SU-DHL-6 (cell line): Measurements from ENCODE around the gene CREB3L4.

Experiments used
- H2AFZ ChIP-seq: fragments of 200-600 bp; sonication (generic); 2 replicates; pipeline ENCODE4 v1.6.1; 2014; ENCODE audit warnings: low read depth, mild to moderate bottlenecking, moderate library complexity, mixed read lengths, antibody characterized with exemption, low read length; ENCODE audit not compliant: severe bottlenecking
- H3F3A ChIP-seq: fragments of 200-600 bp; shearing (Covaris generic); 2 replicates; pipeline ENCODE4 v1.6.0; 2016; ENCODE audit warnings: antibody characterized with exemption, mild to moderate bottlenecking; ENCODE audit not compliant: insufficient read depth
- H3K27ac ChIP-seq: fragments of 200-600 bp; sonication (generic); 2 replicates; pipeline ENCODE4 v1.5.1; 2016; ENCODE audit warnings: low read depth, mild to moderate bottlenecking, low read length, moderate library complexity, mixed read lengths
- H3K27me3 ChIP-seq: fragments of 200-600 bp; sonication (generic), shearing (Covaris generic); 2 replicates; pipeline ENCODE4 v1.6.0; 2014; ENCODE audit warnings: mild to moderate bottlenecking, low read length
- H3K36me3 ChIP-seq: fragments of 200-600 bp; sonication (generic); 2 replicates; pipeline ENCODE4 v1.6.1; 2014; ENCODE audit warnings: mild to moderate bottlenecking, low read length, mixed read lengths
- H3K4me2 ChIP-seq: fragments of 300-600, 200-600 bp; shearing (Covaris generic), sonication (generic); 2 replicates; pipeline ENCODE4 v1.6.0; 2014; ENCODE audit warnings: low read length, low read depth, mild to moderate bottlenecking; ENCODE audit not compliant: poor library complexity, severe bottlenecking
- H3K4me3 ChIP-seq: fragments of 200-600 bp; sonication (generic); 2 replicates; pipeline ENCODE4 v1.5.1; 2014; ENCODE audit warnings: antibody characterized with exemption, low read length, mild to moderate bottlenecking, mixed read lengths; ENCODE audit not compliant: insufficient read depth, poor library complexity, severe bottlenecking
- H3K79me2 ChIP-seq: fragments of 200-600 bp; sonication (generic); 2 replicates; pipeline ENCODE4 v1.6.1; 2014; ENCODE audit warnings: mild to moderate bottlenecking, low read length, moderate library complexity; ENCODE audit not compliant: insufficient read depth
- H3K9ac ChIP-seq: fragments of 200-600 bp; sonication (generic); 2 replicates; pipeline ENCODE4 v1.7.0; 2014; ENCODE audit warnings: mild to moderate bottlenecking, low read length
- H3K9me2 ChIP-seq: fragments of 200-600 bp; sonication (generic); replicated peaks from 2 replicates; pipeline ENCODE4 v1.6.1; 2014; ENCODE audit warnings: low read length; ENCODE audit not compliant: insufficient read depth
- H3K9me3 ChIP-seq: fragments of 200-600 bp; sonication (generic); 2 replicates; pipeline ENCODE4 v1.6.1; 2014; ENCODE audit warnings: low read length, mixed read lengths; ENCODE audit not compliant: insufficient read depth
- H4K20me1 ChIP-seq: fragments of 200-600 bp; sonication (generic); 2 replicates; pipeline ENCODE4 v1.6.1; 2014; ENCODE audit warnings: low read depth, mild to moderate bottlenecking, antibody characterized with exemption, low read length, moderate library complexity, mixed read lengths
- CTCF ChIP-seq: fragments of 200-600 bp; sonication (generic); IDR thresholded peaks from one replicate; pipeline ENCODE4 v1.5.1; 2017; ENCODE audit warnings: antibody characterized with exemption, mild to moderate bottlenecking, low read length, moderate library complexity; ENCODE audit not compliant: insufficient read depth, poor library complexity, severe bottlenecking
- EZH2phosphoT487 ChIP-seq: fragments of 200-600 bp; sonication (generic), shearing (Covaris generic); conservative IDR thresholded peaks from 2 replicates; pipeline ENCODE4 v1.6.1; 2018; ENCODE audit warnings: mild to moderate bottlenecking, antibody characterized with exemption, low read length, moderate library complexity, mixed read lengths

Gene CREB3L4

DNA sequence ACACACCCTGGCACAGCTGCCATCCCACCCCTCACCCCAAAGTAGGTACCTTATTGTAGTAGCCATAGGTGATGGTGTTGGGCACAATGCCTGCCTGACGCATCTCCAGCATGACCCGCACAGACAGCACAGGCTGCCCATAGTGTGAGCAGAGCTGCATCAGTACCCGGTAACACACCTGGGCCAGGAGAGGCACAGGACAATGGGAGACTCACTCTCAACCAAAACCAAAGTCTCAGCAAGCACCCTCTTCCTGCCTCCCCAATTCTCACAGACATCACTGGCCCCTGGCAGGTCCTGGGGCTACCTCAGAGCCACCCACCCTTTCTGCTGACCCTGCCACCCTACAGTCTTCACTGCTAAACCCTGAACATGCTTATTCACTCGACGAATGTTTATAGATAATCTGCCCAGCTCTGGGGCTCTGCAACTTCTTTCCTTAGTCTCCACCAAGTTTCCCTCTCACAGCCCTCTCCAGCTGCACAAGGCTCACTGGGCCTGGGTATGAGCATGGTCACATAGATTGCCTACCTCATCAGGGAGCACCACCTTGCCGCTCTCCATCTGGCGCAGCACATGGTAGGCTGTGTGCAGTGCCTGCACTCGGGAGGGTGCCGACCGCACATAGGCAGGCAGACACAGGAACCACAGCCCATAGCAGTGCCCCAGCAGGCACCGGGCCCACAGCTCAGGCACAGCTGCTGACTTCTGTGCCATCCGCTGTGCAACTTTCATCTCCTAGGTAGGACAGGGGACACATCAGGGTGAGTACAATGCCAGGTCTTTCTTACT lies 31.5 kb upstream of the CREB3L4 start:
- Histone ChIP-seq H3K79me2 (no peaks in the 10 kb centered on the region), H3K27me3 (no peaks in the 10 kb centered on the region), H4K20me1 (no peaks in the 10 kb centered on the region), H3K9me2 (no peaks in the 10 kb centered on the region), H3K9me3 (no peaks in the 10 kb centered on the region), H3K36me3 (no peaks in the 10 kb centered on the region), H3F3A (no peaks in the 10 kb centered on the region), H3K27ac (no peak overlapping the region), H2AFZ (no peak overlapping the region), H3K4me2 (no peak overlapping the region), H3K4me3 (no peak overlapping the region), H3K9ac (no peak overlapping the region)
- TF ChIP-seq EZH2phosphoT487 (no peak), CTCF (no peak)

DNA sequence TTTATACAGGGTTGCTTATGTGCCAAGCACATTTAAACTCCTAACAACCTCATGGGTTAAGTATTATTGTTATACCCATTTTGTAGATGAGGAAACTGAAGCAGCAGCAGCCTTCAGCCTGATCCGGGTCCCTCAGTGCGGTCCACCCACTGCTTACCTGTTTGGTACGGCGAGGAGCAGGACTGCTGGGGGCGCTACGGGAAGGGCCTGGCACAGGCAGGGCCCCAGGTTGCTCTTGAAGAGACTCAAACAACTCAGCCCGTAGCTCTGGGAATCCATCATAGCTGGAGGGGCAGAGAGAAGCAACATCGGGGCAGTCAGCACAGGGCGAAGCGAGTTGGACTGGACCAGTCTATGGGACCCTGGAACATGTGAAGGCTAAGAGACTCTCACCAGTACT lies 30.4 kb upstream of the CREB3L4 start:
- H3K36me3 ChIP-seq, result no peaks in the 10 kb centered on the region

GRCh38 chr1:153938996-153939395 lies 28.7 kb upstream of the CREB3L4 start:
- Histone ChIP-seq H3K9me2 (no peaks in the 10 kb centered on the region), H3K4me3 (no peak overlapping the region), H3K27me3 (no peaks in the 10 kb centered on the region), H3K79me2 (peaks cover 14% of the 10 kb centered on the region; the same call in 1 of the 2 replicates), H3K9ac (no peak overlapping the region), H3K36me3 (no peaks in the 10 kb centered on the region), H2AFZ (no peak overlapping the region), H4K20me1 (no peaks in the 10 kb centered on the region), H3F3A (no peaks in the 10 kb centered on the region), H3K4me2 (no peak overlapping the region), H3K9me3 (no peaks in the 10 kb centered on the region), H3K27ac (no peak overlapping the region)
- TF ChIP-seq CTCF, result no peak
- no peak for TF ChIP-seq EZH2phosphoT487

More for the DNA sequence above, 30.4 kb upstream of the CREB3L4 start:
- H2AFZ ChIP-seq, result no peak overlapping the region
- no peaks in the 10 kb centered on the region for H3K9me3 ChIP-seq
- no peaks in the 10 kb centered on the region for H3K9me2 ChIP-seq
- no peaks in the 10 kb centered on the region for H3F3A ChIP-seq
- H3K27ac ChIP-seq, result no peak overlapping the region
- peaks cover under 1% of the 10 kb centered on the region; the same call in 1 of the 2 replicates for H3K79me2 ChIP-seq
- no peaks in the 10 kb centered on the region for H3K27me3 ChIP-seq
- H3K9ac ChIP-seq, result no peak overlapping the region
- H4K20me1 ChIP-seq, result no peaks in the 10 kb centered on the region
- TF ChIP-seq EZH2phosphoT487, result no peak
- no peak for TF ChIP-seq CTCF
- no peak overlapping the region for H3K4me2 ChIP-seq
- no peak overlapping the region for H3K4me3 ChIP-seq
